ENCODE results near the gene ZNF182. TPM values are rescaled to one million over a fixed set of nuclear protein-coding genes. Genes with fewer than 3 reads are reported as not detected.
A peak's percentile ranks its signal among the peaks of the same experiment; 100 is the strongest.

The ZNF182 gene
- total and polyA plus RNA-seq, 4 donors, result 0.97 to 3.1 (median 2.2) TPM

DNA sequence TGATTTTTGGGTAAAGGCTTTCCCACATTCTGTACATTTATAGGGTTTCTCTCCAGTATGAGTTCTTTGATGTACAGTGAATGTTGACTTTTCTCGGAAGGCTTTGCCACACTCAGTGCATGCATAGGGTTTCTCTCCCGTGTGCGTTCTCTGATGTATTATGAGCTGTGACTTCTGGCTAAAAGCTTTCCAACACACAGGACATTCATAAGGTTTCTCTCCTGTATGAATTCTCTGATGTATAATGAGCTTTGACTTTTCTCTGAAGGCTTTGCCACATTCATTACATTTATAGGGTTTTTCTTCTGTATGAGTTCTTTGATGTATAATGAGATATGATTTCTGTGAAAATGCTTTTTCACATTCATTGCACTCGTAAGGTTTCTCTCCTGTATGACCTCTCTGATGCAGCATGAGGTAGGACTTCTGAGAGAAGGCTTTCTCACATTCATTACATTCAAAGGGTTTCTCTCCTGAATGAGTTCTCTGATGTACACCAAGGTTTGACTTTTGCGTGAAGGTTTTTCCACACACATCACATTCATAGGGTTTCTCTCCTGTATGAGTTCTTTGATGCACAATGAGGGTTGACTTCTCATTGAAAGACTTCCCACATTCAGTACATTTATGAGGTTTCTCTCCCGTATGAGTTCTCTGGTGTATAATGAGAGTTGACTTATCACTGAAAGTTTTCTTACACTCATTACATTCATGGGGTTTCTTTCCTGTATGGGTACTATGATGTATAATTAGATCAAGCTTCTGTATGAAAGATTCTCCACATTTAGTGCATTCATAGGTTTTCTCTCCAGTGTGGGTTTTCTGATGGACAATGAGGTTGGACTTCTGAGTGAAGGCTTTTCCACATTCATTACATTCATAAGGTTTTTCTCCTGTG, 27.3 kb downstream of the ZNF182 start:
- Histone ChIP-seq H3K9ac (ENCODE audit: low read depth in 1 of 2, low read length in 2 of 2) (no peak overlapping the region), H3K9me3 (ENCODE audit: control insufficient read depth in 4 of 4, low read length in 3 of 4) (peaks cover 8 to 72% (median 56%) of the 10 kb centered on the region in 4 donors), H3K4me3 (ENCODE audit: low read depth in 1 of 3, low read length in 3 of 3) (peak overlapping the region in 2 of 3 donors; percentile 15 to 34), H3K36me3 (ENCODE audit: control insufficient read depth in 4 of 4, insufficient read depth in 3 of 4, low read depth in 1 of 4, low read length in 3 of 4) (peaks cover 2 to 42% (median 33%) of the 10 kb centered on the region in 4 donors), H3K27ac (ENCODE audit: low read depth in 1 of 2, low read length in 2 of 2) (no peak overlapping the region), H3K4me1 (ENCODE audit: control insufficient read depth in 4 of 4, insufficient read depth in 4 of 4, low read length in 3 of 4) (no peaks in the 10 kb centered on the region), H3K27me3 (ENCODE audit: control insufficient read depth in 4 of 4, insufficient read depth in 4 of 4, low read length in 3 of 4) (no peaks in the 10 kb centered on the region)
- DNase-seq (ENCODE audit: low spot score), result no peak
- TF ChIP-seq RAD21 (IDR thresholded peaks at IDR 0.05) (no peak), FOXA1 (IDR thresholded peaks at IDR 0.05) (no peak), TAF1 (conservative IDR thresholded peaks at IDR 0.05) (no peak), RXRA (IDR thresholded peaks at IDR 0.05) (no peak), EGR1 (IDR thresholded peaks at IDR 0.05; ENCODE audit: low read depth in 2 of 2) (no peak), NR2F2 (IDR thresholded peaks at IDR 0.05) (no peak), YY1 (IDR thresholded peaks at IDR 0.05) (no peak), JUND (IDR thresholded peaks at IDR 0.05) (no peak), HNF4G (IDR thresholded peaks at IDR 0.05) (no peak), SP1 (IDR thresholded peaks at IDR 0.05) (no peak)
- TF ChIP-seq, protein P1, sequence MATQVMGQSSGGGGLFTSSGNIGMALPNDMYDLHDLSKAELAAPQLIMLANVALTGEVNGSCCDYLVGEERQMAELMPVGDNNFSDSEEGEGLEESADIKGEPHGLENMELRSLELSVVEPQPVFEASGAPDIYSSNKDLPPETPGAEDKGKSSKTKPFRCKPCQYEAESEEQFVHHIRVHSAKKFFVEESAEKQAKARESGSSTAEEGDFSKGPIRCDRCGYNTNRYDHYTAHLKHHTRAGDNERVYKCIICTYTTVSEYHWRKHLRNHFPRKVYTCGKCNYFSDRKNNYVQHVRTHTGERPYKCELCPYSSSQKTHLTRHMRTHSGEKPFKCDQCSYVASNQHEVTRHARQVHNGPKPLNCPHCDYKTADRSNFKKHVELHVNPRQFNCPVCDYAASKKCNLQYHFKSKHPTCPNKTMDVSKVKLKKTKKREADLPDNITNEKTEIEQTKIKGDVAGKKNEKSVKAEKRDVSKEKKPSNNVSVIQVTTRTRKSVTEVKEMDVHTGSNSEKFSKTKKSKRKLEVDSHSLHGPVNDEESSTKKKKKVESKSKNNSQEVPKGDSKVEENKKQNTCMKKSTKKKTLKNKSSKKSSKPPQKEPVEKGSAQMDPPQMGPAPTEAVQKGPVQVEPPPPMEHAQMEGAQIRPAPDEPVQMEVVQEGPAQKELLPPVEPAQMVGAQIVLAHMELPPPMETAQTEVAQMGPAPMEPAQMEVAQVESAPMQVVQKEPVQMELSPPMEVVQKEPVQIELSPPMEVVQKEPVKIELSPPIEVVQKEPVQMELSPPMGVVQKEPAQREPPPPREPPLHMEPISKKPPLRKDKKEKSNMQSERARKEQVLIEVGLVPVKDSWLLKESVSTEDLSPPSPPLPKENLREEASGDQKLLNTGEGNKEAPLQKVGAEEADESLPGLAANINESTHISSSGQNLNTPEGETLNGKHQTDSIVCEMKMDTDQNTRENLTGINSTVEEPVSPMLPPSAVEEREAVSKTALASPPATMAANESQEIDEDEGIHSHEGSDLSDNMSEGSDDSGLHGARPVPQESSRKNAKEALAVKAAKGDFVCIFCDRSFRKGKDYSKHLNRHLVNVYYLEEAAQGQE (IDR thresholded peaks at IDR 0.05), result no peak
- TF ChIP-seq, protein P2, sequence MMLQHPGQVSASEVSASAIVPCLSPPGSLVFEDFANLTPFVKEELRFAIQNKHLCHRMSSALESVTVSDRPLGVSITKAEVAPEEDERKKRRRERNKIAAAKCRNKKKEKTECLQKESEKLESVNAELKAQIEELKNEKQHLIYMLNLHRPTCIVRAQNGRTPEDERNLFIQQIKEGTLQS (IDR thresholded peaks at IDR 0.05), result no peak
- TF ChIP-seq, protein P3, sequence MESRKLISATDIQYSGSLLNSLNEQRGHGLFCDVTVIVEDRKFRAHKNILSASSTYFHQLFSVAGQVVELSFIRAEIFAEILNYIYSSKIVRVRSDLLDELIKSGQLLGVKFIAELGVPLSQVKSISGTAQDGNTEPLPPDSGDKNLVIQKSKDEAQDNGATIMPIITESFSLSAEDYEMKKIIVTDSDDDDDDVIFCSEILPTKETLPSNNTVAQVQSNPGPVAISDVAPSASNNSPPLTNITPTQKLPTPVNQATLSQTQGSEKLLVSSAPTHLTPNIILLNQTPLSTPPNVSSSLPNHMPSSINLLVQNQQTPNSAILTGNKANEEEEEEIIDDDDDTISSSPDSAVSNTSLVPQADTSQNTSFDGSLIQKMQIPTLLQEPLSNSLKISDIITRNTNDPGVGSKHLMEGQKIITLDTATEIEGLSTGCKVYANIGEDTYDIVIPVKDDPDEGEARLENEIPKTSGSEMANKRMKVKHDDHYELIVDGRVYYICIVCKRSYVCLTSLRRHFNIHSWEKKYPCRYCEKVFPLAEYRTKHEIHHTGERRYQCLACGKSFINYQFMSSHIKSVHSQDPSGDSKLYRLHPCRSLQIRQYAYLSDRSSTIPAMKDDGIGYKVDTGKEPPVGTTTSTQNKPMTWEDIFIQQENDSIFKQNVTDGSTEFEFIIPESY (IDR thresholded peaks at IDR 0.05), result no peak
- TF ChIP-seq, protein P4, sequence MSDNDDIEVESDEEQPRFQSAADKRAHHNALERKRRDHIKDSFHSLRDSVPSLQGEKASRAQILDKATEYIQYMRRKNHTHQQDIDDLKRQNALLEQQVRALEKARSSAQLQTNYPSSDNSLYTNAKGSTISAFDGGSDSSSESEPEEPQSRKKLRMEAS (IDR thresholded peaks at IDR 0.05), result no peak
- TF ChIP-seq, protein P5, sequence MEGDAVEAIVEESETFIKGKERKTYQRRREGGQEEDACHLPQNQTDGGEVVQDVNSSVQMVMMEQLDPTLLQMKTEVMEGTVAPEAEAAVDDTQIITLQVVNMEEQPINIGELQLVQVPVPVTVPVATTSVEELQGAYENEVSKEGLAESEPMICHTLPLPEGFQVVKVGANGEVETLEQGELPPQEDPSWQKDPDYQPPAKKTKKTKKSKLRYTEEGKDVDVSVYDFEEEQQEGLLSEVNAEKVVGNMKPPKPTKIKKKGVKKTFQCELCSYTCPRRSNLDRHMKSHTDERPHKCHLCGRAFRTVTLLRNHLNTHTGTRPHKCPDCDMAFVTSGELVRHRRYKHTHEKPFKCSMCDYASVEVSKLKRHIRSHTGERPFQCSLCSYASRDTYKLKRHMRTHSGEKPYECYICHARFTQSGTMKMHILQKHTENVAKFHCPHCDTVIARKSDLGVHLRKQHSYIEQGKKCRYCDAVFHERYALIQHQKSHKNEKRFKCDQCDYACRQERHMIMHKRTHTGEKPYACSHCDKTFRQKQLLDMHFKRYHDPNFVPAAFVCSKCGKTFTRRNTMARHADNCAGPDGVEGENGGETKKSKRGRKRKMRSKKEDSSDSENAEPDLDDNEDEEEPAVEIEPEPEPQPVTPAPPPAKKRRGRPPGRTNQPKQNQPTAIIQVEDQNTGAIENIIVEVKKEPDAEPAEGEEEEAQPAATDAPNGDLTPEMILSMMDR (IDR thresholded peaks at IDR 0.05; ENCODE audit: low read depth, low read length, missing input control), result no peak
- WGBS, result 99% methylated on average over 6 of the region's 6 CpGs
